Activated effector memory CD4-positive, alpha-beta T cell treated with Interleukin-2 at 50 U/mL for 16 hours (primary cell): Measurements from ENCODE around the gene SULT2A1.
"Not testable (repeated sequence)": the region's sequence is repeated elsewhere in the genome, so short reads cannot be mapped to it uniquely, and the experiment has no call there.

Experiments used
- DNase-seq: peaks from one replicate; pipeline ENCODE4 v3.0.0-alpha.2; 2020

The SULT2A1 gene, protein sequence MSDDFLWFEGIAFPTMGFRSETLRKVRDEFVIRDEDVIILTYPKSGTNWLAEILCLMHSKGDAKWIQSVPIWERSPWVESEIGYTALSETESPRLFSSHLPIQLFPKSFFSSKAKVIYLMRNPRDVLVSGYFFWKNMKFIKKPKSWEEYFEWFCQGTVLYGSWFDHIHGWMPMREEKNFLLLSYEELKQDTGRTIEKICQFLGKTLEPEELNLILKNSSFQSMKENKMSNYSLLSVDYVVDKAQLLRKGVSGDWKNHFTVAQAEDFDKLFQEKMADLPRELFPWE

DNA sequence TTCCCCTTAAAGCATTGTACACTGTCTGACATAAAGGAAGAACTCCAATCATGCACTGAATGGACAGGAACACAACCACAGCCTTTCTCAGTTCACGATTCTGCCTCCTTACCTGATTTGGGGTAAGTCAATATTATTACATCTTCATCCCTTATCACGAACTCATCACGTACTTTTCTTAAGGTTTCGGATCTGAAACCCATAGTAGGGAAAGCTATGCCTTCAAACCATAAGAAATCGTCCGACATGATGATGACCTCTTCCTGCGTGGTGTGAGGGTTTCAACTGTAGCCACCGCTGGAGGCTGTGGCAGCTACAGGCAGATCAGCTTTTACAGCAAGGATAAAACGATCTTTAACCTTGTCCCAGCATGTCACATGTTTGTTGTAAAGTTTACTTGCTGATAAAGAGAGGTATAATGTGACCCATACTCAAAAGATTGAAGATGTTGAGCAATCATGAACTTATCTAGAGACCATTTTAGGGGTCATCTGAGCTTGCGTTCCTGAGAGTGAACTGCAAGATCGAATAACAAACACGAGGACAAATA is at the start of gene SULT2A1:
Gene SULT2A1 (minus strand): TSS at position 306 of the 550 bp plus-strand sequence. CDS start 58 bp downstream, at position 248.
- no peak for DNase-seq

DNA sequence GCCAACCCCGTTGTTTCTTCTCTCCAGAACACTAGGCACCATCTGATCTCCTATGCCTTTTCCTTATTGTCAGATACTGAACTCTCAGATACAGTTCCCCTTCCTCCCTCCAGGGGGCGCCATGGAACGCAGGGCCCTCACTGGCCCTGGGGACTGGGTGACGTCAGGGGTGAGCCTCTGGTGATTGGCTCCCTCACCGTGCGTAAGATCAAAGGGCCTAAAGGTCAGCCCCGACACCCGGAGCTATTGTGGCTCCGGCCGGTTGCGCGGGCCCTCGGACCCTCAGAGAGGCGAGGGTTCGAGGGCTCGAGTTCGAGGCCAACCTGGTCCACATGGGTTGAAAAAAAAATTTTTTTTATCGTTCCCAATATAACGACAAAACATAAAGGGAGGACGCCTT is 42.5 kb upstream of the SULT2A1 start:
- not testable (repeated sequence) for DNase-seq

DNA sequence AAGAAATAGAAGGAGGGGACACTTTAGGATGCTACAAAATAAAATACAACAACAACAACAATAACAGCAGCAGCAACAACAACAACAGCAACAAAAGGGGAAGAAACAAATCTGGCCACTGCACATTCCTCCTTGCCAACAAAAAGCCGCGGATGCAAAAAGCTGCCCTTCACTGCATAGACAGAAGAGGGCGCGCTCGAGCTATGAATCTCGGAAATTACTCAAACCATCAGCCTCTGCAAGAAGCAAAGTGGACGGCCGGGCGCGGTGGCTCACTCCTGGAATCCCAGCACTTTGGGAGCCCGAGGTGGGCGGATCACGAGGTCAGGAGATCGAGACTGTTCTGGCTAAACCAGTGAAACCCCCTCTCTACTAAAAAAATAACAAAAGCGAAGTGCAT is 34.0 kb upstream of the SULT2A1 start:
- not testable (repeated sequence) for DNase-seq

DNA sequence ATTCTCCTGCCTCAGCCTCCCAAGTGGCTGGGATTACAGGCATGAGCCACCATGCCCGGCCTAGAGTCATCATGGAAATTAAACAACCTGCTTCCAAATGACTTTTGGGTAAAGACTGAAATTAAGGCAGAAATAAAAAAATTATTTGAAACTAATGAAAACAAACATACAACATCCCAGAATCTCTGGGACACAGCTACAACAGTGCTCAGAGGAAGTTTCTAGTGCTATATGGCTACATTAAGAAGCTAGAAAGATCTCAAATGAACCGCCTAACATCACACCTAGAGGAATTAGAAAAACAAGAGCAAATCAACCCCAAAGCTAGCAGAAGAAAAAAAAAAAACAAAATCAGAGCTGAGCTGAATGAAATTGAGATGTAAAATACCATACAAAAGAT is 24.1 kb upstream of the SULT2A1 start:
- DNase-seq = not testable (repeated sequence)

DNA sequence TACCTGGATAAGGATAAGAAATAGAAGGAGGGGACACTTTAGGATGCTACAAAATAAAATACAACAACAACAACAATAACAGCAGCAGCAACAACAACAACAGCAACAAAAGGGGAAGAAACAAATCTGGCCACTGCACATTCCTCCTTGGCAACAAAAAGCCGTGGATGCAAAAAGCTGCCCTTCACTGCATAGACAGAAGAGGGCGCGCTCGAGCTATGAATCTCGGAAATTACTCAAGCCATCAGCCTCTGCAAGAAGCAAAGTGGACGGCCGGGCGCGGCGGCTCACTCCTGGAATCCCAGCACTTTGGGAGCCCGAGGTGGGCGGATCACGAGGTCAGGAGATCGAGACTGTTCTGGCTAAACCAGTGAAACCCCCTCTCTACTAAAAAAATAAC is 23.2 kb upstream of the SULT2A1 start:
- DNase-seq = peak; percentile 59

DNA sequence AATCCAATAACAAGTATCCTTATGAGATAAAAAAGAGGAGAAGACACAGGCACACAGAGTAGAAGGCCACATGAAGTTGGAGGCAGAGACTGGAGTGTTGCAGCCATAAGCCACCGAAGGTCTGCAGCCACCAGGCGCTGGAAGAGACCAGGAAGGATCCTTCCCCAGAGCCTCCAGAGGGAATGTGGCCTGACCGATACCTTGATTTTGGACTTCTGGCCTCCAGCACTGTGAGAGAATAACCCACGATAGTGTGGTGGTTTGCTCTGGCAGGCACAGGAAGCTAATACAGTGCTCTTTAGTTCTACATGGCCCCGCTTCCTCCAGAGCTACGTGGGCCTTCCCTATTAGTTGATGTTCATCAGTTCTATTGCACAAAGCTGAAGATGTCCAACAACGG is 15.3 kb upstream of the SULT2A1 start:
- no peak for DNase-seq

GRCh38 chr19:47899335-47899734 is 13.2 kb upstream of the SULT2A1 start:
- DNase-seq = no peak

- no peak for DNase-seq
Observed at GRCh38 chr19:47897861-47898260, 11.7 kb upstream of the SULT2A1 start.

- no peak for DNase-seq
Observed at GRCh38 chr19:47896773-47897172, 10.7 kb upstream of the SULT2A1 start.

DNA sequence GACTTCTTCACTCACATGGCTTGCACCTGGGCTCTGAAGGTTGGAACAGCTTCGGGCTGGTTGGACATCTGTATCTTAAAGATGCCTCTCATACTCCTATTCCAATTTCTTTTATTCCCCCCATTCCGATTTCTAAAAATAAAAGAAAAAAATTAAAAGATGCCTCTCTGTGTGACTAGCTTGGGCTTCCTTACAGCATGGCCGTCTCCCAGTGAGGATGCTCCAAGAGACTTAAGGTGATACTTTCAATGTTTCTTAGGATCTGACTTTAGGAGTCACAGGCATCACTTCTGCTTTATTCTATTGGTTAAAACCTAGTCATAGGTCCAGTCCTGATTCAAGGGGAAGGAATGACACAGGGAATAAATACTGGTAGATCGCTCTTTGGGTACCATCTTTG is 9.9 kb upstream of the SULT2A1 start:
- DNase-seq = no peak

DNA sequence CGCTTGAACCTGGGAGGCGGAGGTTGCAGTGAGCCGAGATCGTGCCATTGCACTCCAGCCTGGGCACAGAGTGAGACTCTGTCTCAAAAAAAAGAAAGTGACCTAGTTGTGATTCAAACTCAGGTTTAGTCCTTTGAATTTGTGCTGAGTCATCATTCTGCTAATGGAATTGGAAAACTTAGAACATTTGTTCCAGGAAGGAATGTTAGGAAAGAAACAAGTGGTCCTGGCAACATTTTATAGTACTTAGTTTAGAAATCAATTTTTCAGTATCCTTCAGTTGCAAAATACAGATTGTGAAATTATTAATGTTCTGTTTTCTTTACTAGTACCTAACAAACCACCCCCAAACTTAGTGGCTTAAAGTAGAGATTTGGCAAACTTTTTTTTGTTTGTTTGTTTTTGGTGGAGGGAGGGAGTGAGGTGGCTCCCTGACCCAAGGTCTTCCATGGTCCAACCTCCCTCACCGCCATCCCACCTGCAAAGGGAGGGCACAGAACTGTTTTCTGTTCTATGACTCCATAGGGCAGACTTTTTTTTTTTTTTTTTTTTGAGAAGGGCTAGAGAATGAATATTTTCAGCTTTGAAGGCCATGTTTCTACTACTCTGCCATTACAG is 9.2 kb upstream of the SULT2A1 start:
- DNase-seq = no peak

- DNase-seq = no peak
Observed at GRCh38 chr19:47891923-47892666, 6.0 kb upstream of the SULT2A1 start.

- DNase-seq = no peak
Observed at GRCh38 chr19:47891622-47891922, 5.5 kb upstream of the SULT2A1 start.

DNA sequence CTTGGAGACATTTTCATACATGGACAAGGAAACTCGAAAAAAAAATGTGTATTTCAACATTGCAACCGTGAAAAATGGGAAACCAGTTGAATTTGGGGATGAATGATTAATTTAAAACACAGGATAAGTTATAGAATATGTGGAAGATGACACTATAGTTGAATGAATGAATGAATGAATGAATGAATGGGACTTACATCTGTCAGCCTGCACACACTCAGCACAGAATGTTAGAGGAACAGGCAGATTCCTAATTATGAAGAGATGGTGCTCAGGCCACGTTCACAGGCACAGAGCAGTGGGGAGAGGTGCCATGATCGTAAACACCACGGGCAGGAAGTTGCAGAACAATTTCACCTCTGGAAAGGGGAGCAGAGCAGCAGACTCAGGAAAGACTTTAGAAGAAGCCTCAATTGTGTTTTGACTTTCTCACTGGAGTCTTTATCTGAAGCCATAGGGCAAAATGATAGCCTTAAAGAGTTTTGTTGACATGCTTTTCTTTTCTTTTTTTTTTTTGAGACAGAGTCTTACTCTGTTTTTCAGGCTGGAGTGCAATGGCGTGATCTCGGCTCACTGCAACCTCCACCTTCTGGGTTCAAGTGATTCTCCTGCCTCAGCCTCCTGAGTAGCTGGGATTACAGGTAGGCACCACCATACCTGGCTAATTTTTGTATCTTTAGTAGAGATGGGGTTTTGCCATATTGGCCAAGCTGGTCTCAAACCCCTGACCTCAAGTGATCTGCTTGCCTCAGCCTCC is 4.9 kb upstream of the SULT2A1 start:
- DNase-seq = no peak

DNA sequence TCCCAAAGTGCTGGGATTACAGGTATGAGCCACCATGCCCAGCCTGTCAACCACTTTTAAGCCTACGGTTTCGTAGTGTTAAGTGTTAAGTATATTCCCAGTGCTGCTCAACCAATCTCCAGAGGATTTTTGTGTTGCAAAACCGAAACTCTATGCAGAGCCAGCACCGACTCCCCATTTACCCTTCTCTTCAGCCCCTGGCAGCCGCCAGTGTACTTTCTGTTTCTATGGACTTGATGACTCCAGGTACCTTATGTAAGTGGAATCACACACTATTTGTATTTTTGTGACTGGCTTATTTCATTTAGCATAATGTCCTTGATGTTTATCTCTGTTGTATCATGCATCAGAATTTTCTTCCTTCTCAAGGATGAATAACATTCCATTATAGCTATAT is 1.1 kb downstream of the SULT2A1 start:
- no peak for DNase-seq

DNA sequence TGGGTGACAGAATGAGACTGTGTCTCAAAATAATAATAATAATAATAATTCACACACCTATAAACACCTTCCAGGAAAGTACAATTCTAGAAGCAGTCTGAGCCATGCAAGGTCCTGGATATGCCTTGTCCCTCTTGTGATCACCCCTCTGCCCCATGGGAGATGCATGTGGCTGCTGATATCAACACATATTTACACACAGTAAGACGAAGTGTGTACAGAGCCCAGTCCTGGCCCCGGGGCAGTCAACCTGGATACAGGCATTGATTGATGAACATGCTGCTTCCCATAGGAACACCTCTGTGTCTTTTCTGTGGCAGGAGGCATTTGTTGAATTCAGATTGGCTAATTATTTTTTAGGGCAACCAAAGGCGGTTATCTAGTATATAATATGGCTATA is 3.2 kb downstream of the SULT2A1 start:
- DNase-seq = no peak

- no peak for DNase-seq
Observed at GRCh38 chr19:47881757-47882156, 4.4 kb downstream of the SULT2A1 start.

GRCh38 chr19:47879385-47879784 is 6.7 kb downstream of the SULT2A1 start:
- DNase-seq = not testable (repeated sequence)

GRCh38 chr19:47878906-47879305 is 7.2 kb downstream of the SULT2A1 start:
- no peak for DNase-seq

DNA sequence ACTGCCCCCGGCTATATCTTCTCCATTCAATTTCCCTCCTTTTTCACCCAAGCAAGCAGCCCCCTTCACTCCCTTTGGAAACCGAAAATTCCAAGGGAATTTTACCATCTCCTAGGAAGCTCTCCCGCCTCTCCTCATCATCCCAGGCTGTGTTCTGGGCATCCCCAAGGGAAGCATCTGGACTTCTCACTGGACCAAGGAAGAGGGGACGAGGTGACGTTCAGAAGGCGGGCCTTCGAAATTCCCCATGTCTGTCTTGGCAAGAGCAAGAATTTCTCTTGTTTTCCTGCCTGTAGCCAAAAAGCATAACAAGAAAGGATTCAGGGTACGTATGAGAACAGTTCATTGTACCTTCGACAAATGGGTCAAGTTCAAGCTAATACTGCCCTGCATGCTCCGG is 20.9 kb downstream of the SULT2A1 start:
- no peak for DNase-seq

GRCh38 chr19:47863514-47863936 is 22.6 kb downstream of the SULT2A1 start:
- peak; percentile 66 for DNase-seq

DNA sequence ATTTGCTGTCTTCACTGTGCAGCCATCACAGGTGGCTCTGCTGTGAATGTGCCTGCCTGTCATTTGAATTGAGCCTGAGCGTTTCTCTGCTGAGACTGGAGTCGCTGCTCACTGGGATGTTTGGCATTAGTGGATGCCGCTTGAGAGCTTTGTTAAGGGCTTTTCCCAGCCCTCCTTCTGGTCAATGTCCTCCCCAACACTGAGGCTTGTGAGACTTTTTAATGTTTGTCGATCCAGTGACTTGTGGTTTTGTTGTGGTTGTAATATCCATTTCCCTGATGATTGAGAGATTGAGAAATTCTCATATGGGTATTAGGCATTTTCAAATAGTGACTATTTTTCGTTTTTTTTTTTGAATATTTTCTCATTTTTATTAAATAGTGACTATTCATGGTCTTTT is 24.5 kb downstream of the SULT2A1 start:
- no peak for DNase-seq
